NCI-H69 (cell line): ENCODE measurements around the gene ETFA.
"Not testable (repeated sequence)": the region's sequence is repeated elsewhere in the genome, so short reads cannot be mapped to it uniquely, and the experiment has no call there.

Experiments used
- DNase-seq: peaks from one replicate; lab custom pipeline; 2025; lab: John Stamatoyannopoulos, UW

ETFA gene

GRCh38 chr15:76324066-76324465, 12.8 kb upstream of the ETFA start:
- no peak for DNase-seq

DNA sequence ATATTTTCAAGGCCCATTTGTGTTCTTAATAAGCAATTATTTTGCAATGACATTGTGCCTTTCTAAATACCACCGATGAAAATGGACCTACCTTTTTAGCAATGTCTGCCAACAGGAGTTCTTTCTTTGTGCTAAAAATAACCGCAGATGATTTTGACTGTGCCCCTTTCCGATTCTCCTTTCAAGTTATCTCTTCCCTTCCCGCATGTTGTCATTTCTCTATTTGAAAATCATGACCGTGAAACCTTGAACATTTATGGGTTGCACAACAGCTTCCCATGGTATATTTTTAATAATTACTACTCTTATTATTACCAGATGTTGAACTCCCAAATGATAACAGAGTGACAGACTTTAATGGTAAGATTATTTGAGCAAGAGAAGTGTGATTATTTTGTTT, 10.3 kb upstream of the ETFA start:
- DNase-seq = no peak

GRCh38 chr15:76321171-76321570, 9.9 kb upstream of the ETFA start:
- peak; percentile 28 for DNase-seq

DNA sequence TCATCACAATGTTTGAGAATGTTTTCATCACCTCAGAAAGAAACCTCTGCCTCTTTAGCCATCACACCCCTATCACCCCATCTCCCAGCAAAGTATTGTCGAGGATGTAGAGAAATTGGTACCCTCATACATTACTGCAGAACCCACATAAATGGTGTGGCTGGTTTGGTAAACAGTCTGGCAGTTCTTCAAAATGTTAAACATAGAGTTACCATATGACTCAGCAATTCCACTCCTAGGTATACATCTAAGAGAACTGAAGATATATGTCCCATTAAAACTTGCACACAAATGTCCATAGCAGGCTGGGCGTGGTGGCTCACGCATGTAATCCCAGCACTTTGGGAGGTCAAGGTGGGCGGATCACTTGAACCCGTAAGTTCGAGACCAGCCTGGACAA, 8.7 kb upstream of the ETFA start:
- DNase-seq = no peak

GRCh38 chr15:76313731-76314130, 2.5 kb upstream of the ETFA start:
- DNase-seq = peak; percentile 80

GRCh38 chr15:76313175-76313567, 1.9 kb upstream of the ETFA start:
- DNase-seq = not testable (repeated sequence)

DNA sequence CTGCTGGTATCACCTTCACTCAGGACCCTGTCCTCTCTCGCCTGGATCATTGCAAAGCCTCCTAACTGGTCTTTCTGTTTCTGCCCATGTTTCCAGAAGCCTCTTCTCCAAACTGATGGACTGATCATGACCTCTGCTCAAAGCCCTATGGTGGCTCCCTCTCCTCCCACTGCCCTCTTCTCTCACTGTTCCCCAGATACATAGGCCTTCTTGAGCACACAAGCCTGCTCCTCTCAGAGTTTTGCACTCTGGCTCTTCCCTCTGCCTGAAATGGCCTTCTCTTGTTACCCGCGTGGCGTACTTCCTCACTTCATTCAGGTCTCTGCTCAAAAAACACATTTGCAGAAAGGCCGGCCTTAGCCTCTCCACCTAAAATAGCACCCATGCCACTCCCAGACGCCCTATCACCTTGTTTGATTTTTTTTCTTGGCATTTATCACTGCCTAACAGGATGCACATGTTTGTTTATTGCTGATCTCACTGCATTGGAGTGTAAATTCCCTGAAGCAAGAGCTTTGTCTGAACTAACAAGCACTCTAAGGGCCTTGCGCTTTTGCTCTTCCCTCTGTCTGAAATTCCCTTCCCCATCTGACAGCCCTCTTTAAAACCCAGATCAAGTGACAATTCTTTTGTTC, 1.4 kb upstream of the ETFA start:
- DNase-seq = peak; percentile 58

- DNase-seq = peak; percentile 38
Observed at GRCh38 chr15:76310475-76311099, 682 bp downstream of the ETFA start.

- DNase-seq = peak; percentile 15
Observed at GRCh38 chr15:76309601-76310330, 1.5 kb downstream of the ETFA start.

DNA sequence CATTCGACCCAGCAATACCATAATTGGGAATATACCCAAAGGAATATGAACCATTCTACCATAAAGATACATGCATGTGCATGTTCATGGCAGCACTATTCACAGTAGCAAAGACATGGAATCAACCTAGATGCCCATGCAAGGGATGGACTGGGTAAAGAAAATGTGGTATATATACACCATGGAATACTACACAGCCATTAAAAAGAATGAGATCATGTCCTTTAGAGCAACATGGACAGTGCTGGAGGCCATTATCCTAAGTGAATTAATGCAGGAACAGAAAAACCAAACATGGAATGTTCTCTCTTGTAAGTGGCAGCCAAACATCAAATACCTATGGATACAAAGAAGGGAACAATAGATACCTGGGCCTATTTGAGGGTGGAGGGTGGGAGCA, 7.4 kb downstream of the ETFA start:
- DNase-seq = no peak

DNA sequence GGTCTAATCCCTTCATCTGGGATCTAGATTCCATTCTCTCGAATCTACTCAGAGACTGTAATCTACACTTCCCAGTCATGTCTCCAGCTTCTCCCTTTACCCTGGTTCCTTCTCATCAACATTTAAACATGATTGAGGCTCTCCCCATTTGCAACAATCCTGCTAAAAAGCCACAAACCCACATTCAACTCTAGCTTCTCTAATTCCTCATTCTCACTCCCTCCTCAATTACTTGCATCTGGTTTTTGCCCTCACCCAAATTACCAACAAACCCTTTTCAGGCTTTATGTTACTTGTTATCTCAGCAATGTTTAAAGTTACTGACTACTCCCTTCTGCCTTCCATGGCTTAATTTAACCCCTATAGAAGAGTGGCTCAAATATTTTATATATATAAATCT, 11.5 kb downstream of the ETFA start:
- DNase-seq = no peak

- DNase-seq = no peak
Observed at GRCh38 chr15:76298986-76299385, 12.3 kb downstream of the ETFA start.

DNA sequence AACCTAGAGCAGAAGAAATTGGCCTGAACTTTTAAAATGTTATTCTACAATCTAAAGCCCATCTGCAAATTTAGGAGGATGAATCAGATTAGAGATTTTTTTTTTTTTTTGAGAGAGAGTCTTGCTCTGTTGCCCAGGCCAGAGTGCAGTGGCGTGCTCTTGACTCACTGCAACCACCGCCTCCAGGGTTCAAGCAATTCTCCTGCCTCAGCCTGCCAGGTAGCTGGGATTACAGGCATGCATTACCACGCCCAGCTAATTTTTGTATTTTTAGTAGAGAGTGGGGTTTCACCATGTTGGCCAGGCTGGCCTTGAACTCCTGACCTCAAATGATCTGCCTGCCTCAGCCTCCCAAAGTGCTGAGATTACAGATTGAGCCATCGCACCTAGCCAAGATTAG, 13.3 kb downstream of the ETFA start:
- not testable (repeated sequence) for DNase-seq

- no peak for DNase-seq
Observed at GRCh38 chr15:76296849-76297248, 14.4 kb downstream of the ETFA start.

DNA sequence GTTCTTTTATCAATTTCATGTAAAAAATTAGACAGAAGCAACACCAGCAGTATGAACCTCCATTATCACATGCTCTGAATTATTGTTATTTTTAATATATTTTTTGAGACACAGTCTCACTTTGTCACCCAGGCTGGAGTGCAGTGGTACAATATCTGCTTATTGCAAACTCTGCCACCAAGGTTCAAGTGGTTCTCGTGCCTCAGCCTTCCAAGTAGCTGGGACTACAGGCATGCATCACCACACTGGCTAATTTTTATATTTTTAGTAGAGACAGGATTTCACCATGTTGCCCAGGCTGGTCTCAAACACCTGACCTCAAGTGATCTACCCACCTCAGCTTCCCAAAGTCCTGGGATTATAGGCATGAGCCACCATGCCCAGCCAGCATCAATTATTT, 16.8 kb downstream of the ETFA start:
- not testable (repeated sequence) for DNase-seq

DNA sequence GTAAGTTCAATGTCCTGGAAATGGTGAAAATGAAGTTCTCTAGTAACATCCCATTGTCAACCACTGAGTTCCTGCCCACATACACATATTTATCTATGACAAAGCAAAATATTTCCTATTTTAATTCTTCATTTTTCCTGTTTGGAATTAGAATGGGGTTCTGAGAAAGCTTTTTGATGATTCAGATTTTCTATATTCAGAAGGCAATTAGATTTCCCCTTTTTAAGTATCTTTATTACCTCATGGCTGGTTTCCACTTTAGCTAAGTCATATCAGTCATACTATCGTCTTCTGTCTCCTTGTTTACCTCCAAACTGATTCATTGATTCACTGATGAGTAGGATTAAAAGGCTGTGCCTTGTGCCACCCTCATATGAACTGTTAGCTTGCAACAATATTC, 17.9 kb downstream of the ETFA start:
- DNase-seq = no peak

DNA sequence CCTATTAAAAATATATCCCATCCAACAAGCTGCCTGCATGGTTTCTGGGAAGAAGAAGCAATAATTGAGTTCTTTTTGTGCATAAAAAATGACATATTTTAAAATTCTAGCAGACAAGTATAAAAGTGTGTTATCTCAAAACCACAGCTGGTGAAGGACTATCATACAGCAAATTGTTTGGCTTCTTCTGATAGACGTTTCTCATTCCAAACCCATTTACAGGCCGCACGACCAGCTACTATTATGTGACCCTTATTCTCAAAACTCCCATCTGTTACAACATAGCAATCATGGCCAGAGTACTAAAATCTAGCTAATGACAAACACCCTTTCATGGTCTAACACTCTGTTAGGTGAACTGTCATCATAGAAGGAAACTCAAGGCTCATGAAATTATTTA, 21.7 kb downstream of the ETFA start:
- DNase-seq = no peak

DNA sequence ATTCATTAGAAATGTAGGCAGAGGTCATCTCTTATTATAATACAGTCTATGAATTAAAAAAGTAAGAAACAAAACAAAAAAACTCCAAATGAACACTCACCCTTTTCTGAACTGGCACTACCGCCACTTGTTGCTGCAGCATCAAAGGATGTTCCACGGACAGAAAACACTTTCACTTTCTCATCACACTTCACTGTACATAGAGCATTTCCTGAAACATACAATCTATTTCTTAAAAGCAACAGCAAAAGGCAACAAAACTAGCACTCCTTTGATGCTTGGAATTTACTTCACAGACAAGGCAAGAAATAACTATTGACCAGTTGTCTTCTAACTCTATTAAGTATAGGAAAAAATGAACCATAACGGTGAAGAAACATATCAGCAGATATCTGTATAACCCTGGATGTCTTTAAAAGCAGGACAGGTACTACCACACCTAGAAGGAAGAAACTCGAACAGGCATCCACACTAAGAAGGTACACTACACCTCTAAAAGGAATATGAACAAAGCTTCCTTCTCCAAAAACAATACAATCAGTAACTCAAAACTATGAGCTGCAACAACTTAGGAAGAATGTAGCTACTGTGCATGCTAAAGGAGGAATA, 24.9 kb downstream of the ETFA start:
- DNase-seq = no peak

GRCh38 chr15:76285241-76285825, 25.9 kb downstream of the ETFA start:
- peak; percentile 19 for DNase-seq

DNA sequence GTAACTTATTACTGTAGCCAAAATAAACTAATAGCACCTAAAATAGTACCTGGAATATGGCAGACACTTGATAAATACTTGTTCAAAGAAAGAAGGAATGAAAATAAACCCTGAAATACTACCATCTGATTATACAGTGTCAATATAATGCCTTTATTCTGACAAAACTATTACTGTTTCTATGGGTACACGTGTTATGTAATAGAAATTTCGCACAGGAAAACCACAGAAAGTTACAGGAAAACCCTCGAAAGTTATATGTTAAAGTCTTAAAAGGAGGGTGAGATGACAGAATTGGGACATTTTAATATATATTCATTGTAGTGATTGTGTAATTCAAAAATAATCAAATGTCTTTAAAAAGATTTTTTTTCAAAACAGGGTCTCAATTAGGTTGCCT, 28.8 kb downstream of the ETFA start:
- no peak for DNase-seq

DNA sequence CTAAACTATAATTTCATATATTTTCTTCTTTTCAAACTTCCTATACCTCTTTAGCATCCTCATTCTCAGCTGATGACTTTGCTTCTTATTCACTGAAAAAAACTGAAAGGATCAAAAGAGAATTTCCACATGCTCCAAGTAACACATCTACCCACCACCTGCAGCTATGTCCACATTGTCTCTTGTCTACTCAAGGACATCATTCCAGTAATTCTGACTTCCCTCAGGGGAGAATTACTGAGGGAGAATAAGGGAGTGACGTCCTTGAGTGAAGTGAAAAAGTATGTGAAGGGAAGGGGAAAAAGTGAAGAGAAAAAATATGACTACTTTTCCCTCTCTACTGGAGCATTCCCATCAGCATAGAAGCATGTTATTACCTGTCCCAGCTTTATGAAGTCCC, 32.6 kb downstream of the ETFA start:
- DNase-seq = no peak

DNA sequence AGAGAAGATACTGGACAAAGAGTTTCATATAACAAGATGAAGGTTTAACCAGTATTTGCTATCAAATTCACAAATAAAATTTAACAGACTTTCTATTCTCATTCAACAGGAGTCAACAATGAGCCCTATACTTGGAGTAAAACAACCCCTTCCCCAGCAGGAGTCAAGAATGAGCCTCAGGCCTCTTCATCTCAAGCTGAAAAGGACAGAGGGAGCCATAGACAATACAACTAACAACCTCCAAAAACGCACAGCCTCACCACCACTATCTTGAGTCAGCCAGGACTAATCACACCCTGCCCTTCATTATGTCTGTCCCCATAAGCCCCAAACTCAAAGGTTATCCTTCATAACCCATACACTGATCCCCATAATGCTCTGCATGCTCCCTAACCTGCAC, 36.4 kb downstream of the ETFA start:
- DNase-seq = no peak

- DNase-seq = no peak
Observed at GRCh38 chr15:76274226-76274625, 37.0 kb downstream of the ETFA start.
